Measurements from ENCODE around the gene ANXA9. TPM values are rescaled to one million over a fixed set of nuclear protein-coding genes. Genes with fewer than 3 reads are reported as not detected.

ANXA9 gene
- total RNA-seq, 5 donors from 2014 or later (not counting 1 experiment from before 2014, with no cell fraction given): 0.15 to 0.16 TPM; not detected in 3

DNA sequence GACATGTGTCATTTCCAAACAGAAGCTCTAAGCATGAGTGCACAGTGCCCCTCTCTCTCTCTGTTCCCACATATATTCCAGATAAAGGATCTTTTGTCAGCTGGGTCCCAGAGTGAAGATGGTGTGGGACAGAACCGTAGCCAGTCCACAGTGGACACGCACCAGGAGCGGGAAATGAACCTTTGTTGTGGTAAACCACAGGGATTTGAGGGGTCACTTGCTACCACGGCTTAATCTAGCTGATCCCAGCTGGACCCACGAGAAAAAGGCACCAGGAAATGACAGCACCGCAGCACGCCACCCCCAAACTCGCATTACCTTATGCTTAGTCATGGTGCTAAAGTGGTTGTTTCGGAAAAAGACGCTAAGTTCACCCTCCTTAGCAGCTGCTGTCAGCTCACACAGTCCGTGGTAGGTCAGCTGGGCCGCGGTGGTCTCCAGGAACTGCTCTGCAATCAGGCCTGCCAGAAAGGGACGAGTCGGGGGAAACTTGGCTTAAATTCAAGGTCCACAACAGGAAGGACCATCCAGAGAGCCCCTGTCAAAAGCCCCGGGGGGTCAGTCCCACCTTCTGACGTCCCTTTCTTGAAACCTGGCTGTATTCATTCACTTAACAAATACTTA is 17.1 kb downstream of the ANXA9 start:
- Mint-ChIP-seq H3K27ac (peak overlapping the region; percentile 59 to 78), H3K4me3 (no peak overlapping the region), H3K36me3 (peaks cover 27% of the 10 kb centered on the region), H3K4me1 (peaks cover 35 to 45% (median 43%) of the 10 kb centered on the region in 3 donors), H3K27me3 (no peaks in the 10 kb centered on the region), H3K9me3 (no peaks in the 10 kb centered on the region)
- no peak overlapping the region for H3K27ac ChIP-seq (ENCODE audit: low read length)
- peaks cover 17 to 42% of the 10 kb centered on the region in 2 donors for H3K36me3 ChIP-seq (ENCODE audit: control insufficient read depth in 2 of 2, extremely low read depth in 1 of 2, insufficient read depth in 1 of 2, low read length in 1 of 2)
- H3K9me3 ChIP-seq: no peaks in the 10 kb centered on the region
- POLR2A ChIA-PET: interaction anchor here in 1 of 2 donors (0.5 to 0.7 kb wide), 2 partner anchors 14 to 25 kb away, joined by 3 read pairs; no protein-coding TSS in a partner anchor
- 55% methylated on average over 10 of the region's 17 CpGs for WGBS (ENCODE audit: insufficient coverage)
- H3K27me3 ChIP-seq (replicated peaks in 1 of 2; ENCODE audit: control insufficient read depth in 2 of 2, extremely low read depth in 1 of 2, insufficient read depth in 2 of 2, low read length in 1 of 2): peaks cover 0 to 2% of the 10 kb centered on the region in 2 experiments
- ATAC-seq (replicated peaks in 1 of 4) (no peak), DNase-seq (no peak)
- no peak overlapping the region for H3K4me3 ChIP-seq (ENCODE audit: control insufficient read depth in 1 of 2, extremely low read depth in 1 of 2, low read length in 1 of 2)
- CTCF ChIA-PET: interaction anchor here in 1 of 2 donors (0.6 to 0.7 kb wide), 2 partner anchors 100 to 427 kb away, joined by 4 to 5 read pairs; no protein-coding TSS in a partner anchor
- H3K4me1 ChIP-seq (ENCODE audit: control insufficient read depth in 1 of 2, extremely low read depth in 1 of 2, insufficient read depth in 2 of 2, low read length in 2 of 2): peaks cover 19 to 37% of the 10 kb centered on the region in 2 experiments

DNA sequence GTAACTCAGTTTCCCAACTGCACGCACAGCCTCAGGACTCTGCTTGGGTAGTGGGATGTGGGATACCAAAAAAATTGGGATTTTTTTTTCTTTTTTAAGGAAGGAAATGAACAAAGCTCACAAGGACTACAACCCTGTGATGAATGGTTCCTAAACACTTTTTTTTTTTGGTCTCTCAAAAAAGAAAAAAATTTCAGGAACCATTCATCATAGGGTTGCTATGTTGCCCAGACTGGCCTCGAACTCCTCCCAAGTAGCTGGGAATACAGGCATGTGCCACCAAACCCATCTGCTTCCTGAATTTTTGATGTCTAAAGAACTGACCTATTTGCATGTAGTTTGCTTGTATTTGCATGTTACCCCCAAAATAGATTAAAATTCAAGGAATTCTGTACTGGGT is 17.8 kb downstream of the ANXA9 start:
- WGBS (ENCODE audit: insufficient coverage): 100% methylated on average over 1 of the region's 2 CpGs
- ChIA-PET CTCF (interaction anchor here (0.5 to 0.7 kb wide), 2 partner anchors 15 to 100 kb away, joined by 5 to 11 read pairs; no protein-coding TSS in a partner anchor), POLR2A (interaction anchor here (0.7 kb wide), 2 partner anchors 26 to 481 kb away, joined by 3 read pairs; no protein-coding TSS in a partner anchor)
- no peaks in the 10 kb centered on the region for H3K9me3 ChIP-seq
- Mint-ChIP-seq H3K36me3 (peaks cover 27% of the 10 kb centered on the region), H3K27ac (no peak overlapping the region), H3K4me1 (peaks cover 37 to 51% (median 49%) of the 10 kb centered on the region in 3 donors), H3K9me3 (no peaks in the 10 kb centered on the region), H3K27me3 (no peaks in the 10 kb centered on the region), H3K4me3 (no peak overlapping the region)
- no peak overlapping the region for H3K27ac ChIP-seq (ENCODE audit: low read length)
- H3K36me3 ChIP-seq (ENCODE audit: control insufficient read depth in 2 of 2, extremely low read depth in 1 of 2, insufficient read depth in 1 of 2, low read length in 1 of 2): peaks cover 17 to 42% of the 10 kb centered on the region in 2 donors
- peaks cover 22 to 42% of the 10 kb centered on the region in 2 experiments for H3K4me1 ChIP-seq (ENCODE audit: control insufficient read depth in 1 of 2, extremely low read depth in 1 of 2, insufficient read depth in 2 of 2, low read length in 2 of 2)
- DNase-seq: no peak
- peaks cover 0 to 2% of the 10 kb centered on the region in 2 experiments for H3K27me3 ChIP-seq (replicated peaks in 1 of 2; ENCODE audit: control insufficient read depth in 2 of 2, extremely low read depth in 1 of 2, insufficient read depth in 2 of 2, low read length in 1 of 2)
- H3K4me3 ChIP-seq (ENCODE audit: control insufficient read depth in 1 of 2, extremely low read depth in 1 of 2, low read length in 1 of 2): no peak overlapping the region
- ATAC-seq (replicated peaks in 1 of 4): no peak

DNA sequence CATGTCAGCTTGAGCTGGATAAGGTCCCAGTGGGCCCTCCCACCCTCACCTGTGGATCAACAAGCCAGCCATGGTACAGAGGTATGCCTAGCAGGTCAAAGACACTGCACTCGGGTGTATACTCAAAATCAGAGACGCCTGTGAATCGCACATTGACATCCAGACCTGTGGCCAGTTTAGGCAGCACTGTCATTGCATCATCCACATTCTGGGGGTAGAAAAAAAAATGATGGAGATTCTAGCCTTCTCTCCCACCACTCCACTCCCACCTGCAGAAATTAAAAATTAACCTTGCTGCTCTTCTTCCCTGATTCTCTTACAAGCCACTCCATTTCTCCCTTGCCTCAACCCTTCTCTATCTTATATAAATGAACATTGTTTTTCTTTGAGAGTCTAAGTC is 18.3 kb downstream of the ANXA9 start:
- no peak overlapping the region for H3K4me3 ChIP-seq (ENCODE audit: control insufficient read depth in 1 of 2, extremely low read depth in 1 of 2, low read length in 1 of 2)
- Mint-ChIP-seq H3K4me1 (peaks cover 42 to 54% (median 51%) of the 10 kb centered on the region in 3 donors), H3K27ac (peak overlapping the region; percentile 36 to 96), H3K27me3 (no peaks in the 10 kb centered on the region), H3K36me3 (peaks cover 27% of the 10 kb centered on the region), H3K9me3 (no peaks in the 10 kb centered on the region), H3K4me3 (no peak overlapping the region)
- POLR2A ChIA-PET: interaction anchor here in 1 of 2 donors (0.7 kb wide), 1 partner anchor 481 kb away, joined by 3 read pairs; no protein-coding TSS in a partner anchor
- CTCF ChIA-PET: interaction anchor here (0.5 to 0.6 kb wide), 2 partner anchors 15 to 111 kb away, joined by 4 to 11 read pairs; no protein-coding TSS in a partner anchor
- H3K27ac ChIP-seq (ENCODE audit: low read length): no peak overlapping the region
- ATAC-seq (replicated peaks in 1 of 4) (no peak), DNase-seq (no peak)
- no CpG with 5 or more reads among the region's 3 CpGs for WGBS (ENCODE audit: insufficient coverage)
- peaks cover 17 to 42% of the 10 kb centered on the region in 2 donors for H3K36me3 ChIP-seq (ENCODE audit: control insufficient read depth in 2 of 2, extremely low read depth in 1 of 2, insufficient read depth in 1 of 2, low read length in 1 of 2)
- H3K9me3 ChIP-seq: no peaks in the 10 kb centered on the region
- peaks cover 0 to 2% of the 10 kb centered on the region in 2 experiments for H3K27me3 ChIP-seq (replicated peaks in 1 of 2; ENCODE audit: control insufficient read depth in 2 of 2, extremely low read depth in 1 of 2, insufficient read depth in 2 of 2, low read length in 1 of 2)
- H3K4me1 ChIP-seq (ENCODE audit: control insufficient read depth in 1 of 2, extremely low read depth in 1 of 2, insufficient read depth in 2 of 2, low read length in 2 of 2): peaks cover 23 to 47% of the 10 kb centered on the region in 2 experiments

DNA sequence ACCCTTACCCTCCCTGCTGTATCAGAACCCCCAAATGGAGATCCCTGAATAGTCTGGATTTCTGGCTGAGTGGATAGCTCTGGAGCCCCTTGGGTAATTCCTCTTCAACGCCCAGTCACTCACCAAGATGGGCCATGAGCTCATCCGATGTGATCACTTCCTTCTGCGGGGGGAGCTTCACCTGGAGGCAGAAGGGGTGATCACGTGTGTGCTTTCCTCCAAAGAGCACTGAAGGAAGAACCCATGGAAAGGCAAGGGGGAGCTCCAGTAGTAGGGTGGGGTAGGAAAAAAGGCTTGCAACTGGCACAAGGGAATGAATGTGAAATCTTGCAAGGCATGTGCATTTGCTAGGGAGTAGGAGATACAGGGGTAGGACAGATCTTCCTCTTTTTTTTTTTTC is 19.5 kb downstream of the ANXA9 start:
- Mint-ChIP-seq H3K4me3 (peak overlapping the region; percentile 4 to 96 (median 28)), H3K36me3 (peaks cover 27% of the 10 kb centered on the region), H3K4me1 (peaks cover 54 to 61% (median 59%) of the 10 kb centered on the region in 3 donors), H3K27me3 (no peaks in the 10 kb centered on the region), H3K27ac (peak overlapping the region; percentile 96 to 97), H3K9me3 (no peaks in the 10 kb centered on the region)
- Histone ChIP-seq H3K27ac (ENCODE audit: low read length) (no peak overlapping the region), H3K9me3 (no peaks in the 10 kb centered on the region), H3K4me3 (ENCODE audit: control insufficient read depth in 1 of 2, extremely low read depth in 1 of 2, low read length in 1 of 2) (no peak overlapping the region), H3K4me1 (ENCODE audit: control insufficient read depth in 1 of 2, extremely low read depth in 1 of 2, insufficient read depth in 2 of 2, low read length in 2 of 2) (peaks cover 23 to 47% of the 10 kb centered on the region in 2 experiments), H3K27me3 (replicated peaks in 1 of 2; ENCODE audit: control insufficient read depth in 2 of 2, extremely low read depth in 1 of 2, insufficient read depth in 2 of 2, low read length in 1 of 2) (peaks cover 0 to 2% of the 10 kb centered on the region in 2 experiments), H3K36me3 (ENCODE audit: control insufficient read depth in 2 of 2, extremely low read depth in 1 of 2, insufficient read depth in 1 of 2, low read length in 1 of 2) (peaks cover 17 to 42% of the 10 kb centered on the region in 2 donors)
- no peak for ATAC-seq (replicated peaks in 1 of 4)
- 94% methylated on average over 3 of the region's 4 CpGs for WGBS (ENCODE audit: insufficient coverage)
- POLR2A ChIA-PET: interaction anchor here in 1 of 2 donors (0.6 to 0.8 kb wide), 2 partner anchors 122 to 556 kb away, joined by 3 read pairs; no protein-coding TSS in a partner anchor
- no peak for DNase-seq
- CTCF ChIA-PET: interaction anchor here in 1 of 2 donors (0.5 kb wide), 2 partner anchors 14 to 96 kb away, joined by 3 to 4 read pairs; no protein-coding TSS in a partner anchor

DNA sequence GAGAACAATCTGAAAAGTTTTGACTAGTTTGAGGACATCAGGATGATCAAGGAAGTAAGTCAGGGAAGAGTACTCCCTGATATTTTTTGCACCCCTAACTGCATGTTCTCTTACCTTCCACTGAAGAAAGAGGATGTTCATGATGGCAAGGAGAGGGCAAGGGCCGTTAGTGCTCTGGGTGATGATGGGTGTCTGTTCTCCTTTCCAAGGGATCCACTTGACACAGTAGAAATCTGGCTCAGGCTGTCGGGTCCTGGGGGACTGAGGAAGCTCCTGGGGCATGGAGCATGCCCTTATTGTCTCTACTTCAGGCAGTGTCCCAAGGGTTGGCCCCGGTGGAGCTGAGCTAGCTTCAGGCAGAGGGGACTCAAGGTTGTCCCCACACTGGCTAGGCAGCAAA is 20.0 kb downstream of the ANXA9 start:
- POLR2A ChIA-PET: interaction anchor here in 1 of 2 donors (0.6 kb wide), 1 partner anchor 383 kb away, joined by 8 read pairs; no protein-coding TSS in a partner anchor
- Mint-ChIP-seq H3K36me3 (peaks cover 24% of the 10 kb centered on the region), H3K9me3 (no peaks in the 10 kb centered on the region), H3K27me3 (no peaks in the 10 kb centered on the region), H3K4me3 (peak overlapping the region in 1 of 3 donors; percentile 96), H3K4me1 (peaks cover 59 to 65% (median 64%) of the 10 kb centered on the region in 3 donors), H3K27ac (peak overlapping the region; percentile 96 to 97)
- WGBS (ENCODE audit: insufficient coverage): 84% methylated on average over 3 of the region's 3 CpGs
- no peaks in the 10 kb centered on the region for H3K9me3 ChIP-seq
- peaks cover 17 to 40% of the 10 kb centered on the region in 2 donors for H3K36me3 ChIP-seq (ENCODE audit: control insufficient read depth in 2 of 2, extremely low read depth in 1 of 2, insufficient read depth in 1 of 2, low read length in 1 of 2)
- peak overlapping the region; percentile 52 for H3K27ac ChIP-seq (ENCODE audit: low read length)
- DNase-seq (no peak), ATAC-seq (replicated peaks in 1 of 4) (no peak)
- CTCF ChIA-PET: interaction anchor here in 1 of 2 donors (0.6 kb wide), 1 partner anchor 83 kb away, joined by 3 read pairs; no protein-coding TSS in a partner anchor
- H3K4me1 ChIP-seq (ENCODE audit: control insufficient read depth in 1 of 2, extremely low read depth in 1 of 2, insufficient read depth in 2 of 2, low read length in 2 of 2): peaks cover 25 to 52% of the 10 kb centered on the region in 2 experiments
- peaks cover 0 to 2% of the 10 kb centered on the region in 2 experiments for H3K27me3 ChIP-seq (replicated peaks in 1 of 2; ENCODE audit: control insufficient read depth in 2 of 2, extremely low read depth in 1 of 2, insufficient read depth in 2 of 2, low read length in 1 of 2)
- H3K4me3 ChIP-seq (ENCODE audit: control insufficient read depth in 1 of 2, extremely low read depth in 1 of 2, low read length in 1 of 2): peak overlapping the region in 1 of 2 donors; percentile 32

DNA sequence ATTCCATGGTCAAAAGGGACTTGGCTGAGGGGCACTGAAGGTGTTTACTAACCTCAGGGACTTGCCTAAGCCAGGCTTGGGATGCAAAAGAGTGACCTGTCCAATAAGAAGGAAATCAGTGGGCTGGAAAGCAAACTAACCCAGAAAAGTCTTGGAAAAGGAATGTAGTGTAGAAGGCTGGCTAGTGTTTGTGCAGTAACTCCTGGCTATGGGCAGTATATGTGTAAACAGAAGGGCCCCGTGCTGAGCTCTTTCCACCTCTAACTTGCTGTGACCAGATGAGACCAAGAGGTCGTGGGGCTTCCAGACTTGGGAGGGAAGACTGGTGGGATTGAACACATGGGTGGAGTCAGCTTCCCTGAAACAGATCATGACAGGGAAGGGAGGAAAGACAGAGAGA is 20.5 kb downstream of the ANXA9 start:
- H3K4me3 Mint-ChIP-seq: peak overlapping the region; percentile 45 to 96 (median 75)
- POLR2A ChIA-PET: interaction anchor here (0.6 kb wide), 2 partner anchors 356 to 383 kb away, joined by 3 to 8 read pairs; no protein-coding TSS in a partner anchor
- Histone ChIP-seq H3K9me3 (no peaks in the 10 kb centered on the region), H3K36me3 (ENCODE audit: control insufficient read depth in 2 of 2, extremely low read depth in 1 of 2, insufficient read depth in 1 of 2, low read length in 1 of 2) (peaks cover 17 to 35% of the 10 kb centered on the region in 2 donors), H3K4me3 (ENCODE audit: control insufficient read depth in 1 of 2, extremely low read depth in 1 of 2, low read length in 1 of 2) (peak overlapping the region; percentile 30 to 49), H3K4me1 (ENCODE audit: control insufficient read depth in 1 of 2, extremely low read depth in 1 of 2, insufficient read depth in 2 of 2, low read length in 2 of 2) (peaks cover 28 to 57% of the 10 kb centered on the region in 2 experiments), H3K27ac (ENCODE audit: low read length) (peak overlapping the region; percentile 52), H3K27me3 (replicated peaks in 1 of 2; ENCODE audit: control insufficient read depth in 2 of 2, extremely low read depth in 1 of 2, insufficient read depth in 2 of 2, low read length in 1 of 2) (no peaks in the 10 kb centered on the region)
- DNase-seq: no peak
- H3K27me3 Mint-ChIP-seq: no peaks in the 10 kb centered on the region
- ATAC-seq (replicated peaks in 1 of 4): no peak
- peak overlapping the region; percentile 96 to 97 for H3K27ac Mint-ChIP-seq
- CTCF ChIA-PET: interaction anchor here in 1 of 2 donors (0.6 kb wide), 1 partner anchor 83 kb away, joined by 3 read pairs; no protein-coding TSS in a partner anchor
- H3K9me3 Mint-ChIP-seq: no peaks in the 10 kb centered on the region
- peaks cover 20% of the 10 kb centered on the region for H3K36me3 Mint-ChIP-seq
- H3K4me1 Mint-ChIP-seq: peaks cover 64 to 71% (median 69%) of the 10 kb centered on the region in 3 donors
- 67% methylated on average over 1 of the region's 2 CpGs for WGBS (ENCODE audit: insufficient coverage)

All from T-cell (primary cell).